ENCODE results near the gene NAA10.

NAA10 gene

GRCh38 chrX:153965406-153965805 lies 30.6 kb upstream of the NAA10 start:
- no CpG with 5 or more reads among the region's 5 CpGs for WGBS (ENCODE audit: extremely low coverage, insufficient coverage, low lambda C conversion rate)

GRCh38 chrX:153964105-153964504 lies 29.3 kb upstream of the NAA10 start:
- Histone ChIP-seq H2BK5ac (ENCODE audit: low read length) (no peak overlapping the region), H3K56ac (ENCODE audit: low read length) (no peak overlapping the region), H3K18ac (ENCODE audit: low read length) (no peak overlapping the region), H3K4me2 (ENCODE audit: low read length) (no peak overlapping the region), H3K27ac (ENCODE audit: low read depth, low read length) (no peak overlapping the region), H4K5ac (ENCODE audit: low read length) (no peak overlapping the region), H3K79me2 (ENCODE audit: control insufficient read depth, insufficient read depth, low read length) (peaks cover 60% of the 10 kb centered on the region), H3K36me3 (ENCODE audit: control insufficient read depth, insufficient read depth, low read length) (peaks cover 3% of the 10 kb centered on the region), H3K9ac (ENCODE audit: low read length) (no peak overlapping the region), H2BK15ac (replicated peaks; ENCODE audit: low read depth) (no peak overlapping the region), H3K23ac (ENCODE audit: low read length) (no peak overlapping the region), H3K79me1 (ENCODE audit: low read length) (no peaks in the 10 kb centered on the region), H4K8ac (ENCODE audit: low read depth, low read length) (no peak overlapping the region), H3K4me1 (ENCODE audit: control insufficient read depth, low read depth, low read length) (peaks cover 6% of the 10 kb centered on the region), H3K4ac (ENCODE audit: low read depth, low read length) (no peak overlapping the region), H2AK5ac (ENCODE audit: low read length) (no peak overlapping the region), H3K27me3 (ENCODE audit: insufficient read depth, low read length, poor library complexity) (no peaks in the 10 kb centered on the region), H2BK120ac (ENCODE audit: low read depth, low read length) (no peak overlapping the region), H3K4me3 (ENCODE audit: low read length) (no peak overlapping the region)
- WGBS (ENCODE audit: extremely low coverage, insufficient coverage, low lambda C conversion rate), result no CpG with 5 or more reads among the region's 14 CpGs
- no peak for DNase-seq

More at GRCh38 chrX:153965406-153965805, 30.6 kb upstream of the NAA10 start:
- Histone ChIP-seq H3K4ac (ENCODE audit: low read depth, low read length) (no peak overlapping the region), H3K27me3 (ENCODE audit: insufficient read depth, low read length, poor library complexity) (no peaks in the 10 kb centered on the region), H3K4me3 (ENCODE audit: low read length) (no peak overlapping the region), H3K4me1 (ENCODE audit: control insufficient read depth, low read depth, low read length) (peaks cover 6% of the 10 kb centered on the region), H3K23ac (ENCODE audit: low read length) (no peak overlapping the region), H4K8ac (ENCODE audit: low read depth, low read length) (no peak overlapping the region), H2BK5ac (ENCODE audit: low read length) (no peak overlapping the region), H3K36me3 (ENCODE audit: control insufficient read depth, insufficient read depth, low read length) (peaks cover 1% of the 10 kb centered on the region), H3K18ac (ENCODE audit: low read length) (no peak overlapping the region), H3K4me2 (ENCODE audit: low read length) (no peak overlapping the region), H3K79me1 (ENCODE audit: low read length) (no peaks in the 10 kb centered on the region), H2AK5ac (ENCODE audit: low read length) (no peak overlapping the region), H3K79me2 (ENCODE audit: control insufficient read depth, insufficient read depth, low read length) (peaks cover 70% of the 10 kb centered on the region), H2BK120ac (ENCODE audit: low read depth, low read length) (no peak overlapping the region), H3K27ac (ENCODE audit: low read depth, low read length) (no peak overlapping the region), H2BK15ac (replicated peaks; ENCODE audit: low read depth) (no peak overlapping the region), H4K5ac (ENCODE audit: low read length) (no peak overlapping the region), H3K9ac (ENCODE audit: low read length) (no peak overlapping the region), H3K56ac (ENCODE audit: low read length) (no peak overlapping the region)
- no peak for DNase-seq

- no peak overlapping the region for H4K5ac ChIP-seq (ENCODE audit: low read length)
- no peak overlapping the region for H2BK15ac ChIP-seq (replicated peaks; ENCODE audit: low read depth)
- no CpG with 5 or more reads among the region's 12 CpGs for WGBS (ENCODE audit: extremely low coverage, insufficient coverage, low lambda C conversion rate)
Observed at GRCh38 chrX:153963546-153963945, 28.7 kb upstream of the NAA10 start.

GRCh38 chrX:153961292-153961691 lies 26.5 kb upstream of the NAA10 start:
- no peak for DNase-seq
- H3K23ac ChIP-seq (ENCODE audit: low read length), result no peak overlapping the region
- H4K5ac ChIP-seq (ENCODE audit: low read length), result no peak overlapping the region
- no peaks in the 10 kb centered on the region for H3K27me3 ChIP-seq (ENCODE audit: insufficient read depth, low read length, poor library complexity)
- no peak overlapping the region for H2AK5ac ChIP-seq (ENCODE audit: low read length)
- H3K4ac ChIP-seq (ENCODE audit: low read depth, low read length), result no peak overlapping the region
- WGBS (ENCODE audit: extremely low coverage, insufficient coverage, low lambda C conversion rate), result no CpG with 5 or more reads among the region's 11 CpGs
- H3K27ac ChIP-seq (ENCODE audit: low read depth, low read length), result no peak overlapping the region
- no peak overlapping the region for H3K9ac ChIP-seq (ENCODE audit: low read length)
- H3K4me3 ChIP-seq (ENCODE audit: low read length), result no peak overlapping the region
- H3K18ac ChIP-seq (ENCODE audit: low read length), result no peak overlapping the region
- no peaks in the 10 kb centered on the region for H3K4me1 ChIP-seq (ENCODE audit: control insufficient read depth, low read depth, low read length)
- H3K79me1 ChIP-seq (ENCODE audit: low read length), result no peaks in the 10 kb centered on the region
- H3K56ac ChIP-seq (ENCODE audit: low read length), result no peak overlapping the region
- H4K8ac ChIP-seq (ENCODE audit: low read depth, low read length), result no peak overlapping the region
- H2BK15ac ChIP-seq (replicated peaks; ENCODE audit: low read depth), result no peak overlapping the region
- peaks cover 8% of the 10 kb centered on the region for H3K36me3 ChIP-seq (ENCODE audit: control insufficient read depth, insufficient read depth, low read length)
- H2BK5ac ChIP-seq (ENCODE audit: low read length), result no peak overlapping the region
- no peak overlapping the region for H2BK120ac ChIP-seq (ENCODE audit: low read depth, low read length)
- H3K4me2 ChIP-seq (ENCODE audit: low read length), result no peak overlapping the region
- H3K79me2 ChIP-seq (ENCODE audit: control insufficient read depth, insufficient read depth, low read length), result peaks cover 32% of the 10 kb centered on the region

More at GRCh38 chrX:153963546-153963945, 28.7 kb upstream of the NAA10 start:
- Histone ChIP-seq H3K79me1 (ENCODE audit: low read length) (no peaks in the 10 kb centered on the region), H3K4me2 (ENCODE audit: low read length) (no peak overlapping the region), H3K9ac (ENCODE audit: low read length) (no peak overlapping the region), H2AK5ac (ENCODE audit: low read length) (no peak overlapping the region), H3K4me3 (ENCODE audit: low read length) (no peak overlapping the region), H3K36me3 (ENCODE audit: control insufficient read depth, insufficient read depth, low read length) (peaks cover 3% of the 10 kb centered on the region), H3K56ac (ENCODE audit: low read length) (no peak overlapping the region), H4K8ac (ENCODE audit: low read depth, low read length) (no peak overlapping the region), H3K79me2 (ENCODE audit: control insufficient read depth, insufficient read depth, low read length) (peaks cover 54% of the 10 kb centered on the region), H3K4ac (ENCODE audit: low read depth, low read length) (no peak overlapping the region), H2BK120ac (ENCODE audit: low read depth, low read length) (no peak overlapping the region), H3K27ac (ENCODE audit: low read depth, low read length) (no peak overlapping the region), H3K23ac (ENCODE audit: low read length) (no peak overlapping the region), H3K27me3 (ENCODE audit: insufficient read depth, low read length, poor library complexity) (no peaks in the 10 kb centered on the region), H3K4me1 (ENCODE audit: control insufficient read depth, low read depth, low read length) (peaks cover 6% of the 10 kb centered on the region), H3K18ac (ENCODE audit: low read length) (no peak overlapping the region), H2BK5ac (ENCODE audit: low read length) (no peak overlapping the region)
- no peak for DNase-seq

GRCh38 chrX:153960786-153961185 lies 25.9 kb upstream of the NAA10 start:
- Histone ChIP-seq H3K27ac (ENCODE audit: low read depth, low read length) (no peak overlapping the region), H4K8ac (ENCODE audit: low read depth, low read length) (no peak overlapping the region), H3K4ac (ENCODE audit: low read depth, low read length) (no peak overlapping the region), H3K4me1 (ENCODE audit: control insufficient read depth, low read depth, low read length) (no peaks in the 10 kb centered on the region), H2AK5ac (ENCODE audit: low read length) (no peak overlapping the region), H3K18ac (ENCODE audit: low read length) (no peak overlapping the region), H3K36me3 (ENCODE audit: control insufficient read depth, insufficient read depth, low read length) (peaks cover 8% of the 10 kb centered on the region), H2BK5ac (ENCODE audit: low read length) (no peak overlapping the region), H3K9ac (ENCODE audit: low read length) (no peak overlapping the region), H4K5ac (ENCODE audit: low read length) (no peak overlapping the region), H3K4me2 (ENCODE audit: low read length) (no peak overlapping the region), H3K79me2 (ENCODE audit: control insufficient read depth, insufficient read depth, low read length) (peaks cover 27% of the 10 kb centered on the region), H3K23ac (ENCODE audit: low read length) (no peak overlapping the region), H3K4me3 (ENCODE audit: low read length) (no peak overlapping the region), H2BK15ac (replicated peaks; ENCODE audit: low read depth) (no peak overlapping the region), H3K79me1 (ENCODE audit: low read length) (no peaks in the 10 kb centered on the region), H3K27me3 (ENCODE audit: insufficient read depth, low read length, poor library complexity) (no peaks in the 10 kb centered on the region), H2BK120ac (ENCODE audit: low read depth, low read length) (no peak overlapping the region), H3K56ac (ENCODE audit: low read length) (no peak overlapping the region)
- no peak for DNase-seq
- WGBS (ENCODE audit: extremely low coverage, insufficient coverage, low lambda C conversion rate), result no CpG with 5 or more reads among the region's 22 CpGs

- no peak overlapping the region for H3K9ac ChIP-seq (ENCODE audit: low read length)
- no peak overlapping the region for H4K8ac ChIP-seq (ENCODE audit: low read depth, low read length)
- H3K27me3 ChIP-seq (ENCODE audit: insufficient read depth, low read length, poor library complexity), result no peaks in the 10 kb centered on the region
- no peak overlapping the region for H2AK5ac ChIP-seq (ENCODE audit: low read length)
- no peak overlapping the region for H3K23ac ChIP-seq (ENCODE audit: low read length)
- H3K79me1 ChIP-seq (ENCODE audit: low read length), result no peaks in the 10 kb centered on the region
- H3K18ac ChIP-seq (ENCODE audit: low read length), result no peak overlapping the region
- no peak overlapping the region for H3K4me2 ChIP-seq (ENCODE audit: low read length)
- no peak overlapping the region for H3K4me3 ChIP-seq (ENCODE audit: low read length)
- no peak overlapping the region for H3K4ac ChIP-seq (ENCODE audit: low read depth, low read length)
- no CpG with 5 or more reads among the region's 16 CpGs for WGBS (ENCODE audit: extremely low coverage, insufficient coverage, low lambda C conversion rate)
- no peak overlapping the region for H2BK5ac ChIP-seq (ENCODE audit: low read length)
- H4K5ac ChIP-seq (ENCODE audit: low read length), result no peak overlapping the region
- no peaks in the 10 kb centered on the region for H3K4me1 ChIP-seq (ENCODE audit: control insufficient read depth, low read depth, low read length)
- no peak overlapping the region for H2BK15ac ChIP-seq (replicated peaks; ENCODE audit: low read depth)
- no peak for DNase-seq
- H3K27ac ChIP-seq (ENCODE audit: low read depth, low read length), result no peak overlapping the region
- H2BK120ac ChIP-seq (ENCODE audit: low read depth, low read length), result no peak overlapping the region
- no peak overlapping the region for H3K56ac ChIP-seq (ENCODE audit: low read length)
- H3K36me3 ChIP-seq (ENCODE audit: control insufficient read depth, insufficient read depth, low read length), result peaks cover 8% of the 10 kb centered on the region
- peaks cover 20% of the 10 kb centered on the region for H3K79me2 ChIP-seq (ENCODE audit: control insufficient read depth, insufficient read depth, low read length)
Observed at GRCh38 chrX:153960077-153960476, 25.2 kb upstream of the NAA10 start.

All from mesendoderm (in vitro differentiated cells).